Glutamatergic neuron (in vitro differentiated cells): ENCODE data around the gene AFF1. TPM values are rescaled to one million over a fixed set of nuclear protein-coding genes. Genes with fewer than 3 reads are reported as not detected.

Source experiments
- DNase-seq: peaks from one replicate; pipeline ENCODE4 v3.0.0; 2022
- H3K27ac Mint-ChIP-seq: one replicate; pipeline ENCODE4 v1.8.0; 2020; ENCODE audit warnings: mild to moderate bottlenecking, mixed read lengths, inconsistent platforms; ENCODE audit not compliant: unreplicated experiment
- H3K27me3 Mint-ChIP-seq: one replicate; pipeline ENCODE4 v1.8.0; 2020; ENCODE audit warnings: mild to moderate bottlenecking, moderate library complexity, mixed read lengths, inconsistent platforms; ENCODE audit not compliant: unreplicated experiment
- H3K36me3 Mint-ChIP-seq: one replicate; pipeline ENCODE4 v1.8.0; 2020; ENCODE audit warnings: mild to moderate bottlenecking, mixed read lengths, inconsistent platforms; ENCODE audit not compliant: unreplicated experiment
- H3K4me1 Mint-ChIP-seq: one replicate; pipeline ENCODE4 v1.8.0; 2020; ENCODE audit warnings: mild to moderate bottlenecking, low read depth, mixed read lengths, inconsistent platforms; ENCODE audit not compliant: unreplicated experiment
- H3K4me3 Mint-ChIP-seq: one replicate; pipeline ENCODE4 v1.8.0; 2020; ENCODE audit warnings: mild to moderate bottlenecking, mixed read lengths, inconsistent platforms; ENCODE audit not compliant: unreplicated experiment
- H3K9me3 Mint-ChIP-seq: one replicate; pipeline ENCODE4 v1.8.0; 2020; ENCODE audit warnings: mild to moderate bottlenecking, moderate library complexity, mixed read lengths, inconsistent platforms; ENCODE audit not compliant: unreplicated experiment
- CTCF ChIP-seq: fragments of 200-600 bp; sonication (generic); IDR thresholded peaks from one replicate; pipeline ENCODE4 v1.5.0; 2021; ENCODE audit not compliant: partially characterized antibody, unreplicated experiment
- long read RNA-seq: library from polyadenylated mRNA; unstranded; transcript quantifications from one replicate; pipeline ENCODE4 v2.0.0, GENCODE V29; 2020; ENCODE audit not compliant: unreplicated experiment
- total RNA-seq: library from RNA; stranded (reverse); fragmentation: NEBNext Ultra II Directional; extraction: Animal tissue kit (Norgen Biotek cat#: 25700); gene quantifications from one replicate; pipeline ENCODE4 v1.2.1, GENCODE V29; 2021; ENCODE audit not compliant: unreplicated experiment

AFF1 gene, protein sequence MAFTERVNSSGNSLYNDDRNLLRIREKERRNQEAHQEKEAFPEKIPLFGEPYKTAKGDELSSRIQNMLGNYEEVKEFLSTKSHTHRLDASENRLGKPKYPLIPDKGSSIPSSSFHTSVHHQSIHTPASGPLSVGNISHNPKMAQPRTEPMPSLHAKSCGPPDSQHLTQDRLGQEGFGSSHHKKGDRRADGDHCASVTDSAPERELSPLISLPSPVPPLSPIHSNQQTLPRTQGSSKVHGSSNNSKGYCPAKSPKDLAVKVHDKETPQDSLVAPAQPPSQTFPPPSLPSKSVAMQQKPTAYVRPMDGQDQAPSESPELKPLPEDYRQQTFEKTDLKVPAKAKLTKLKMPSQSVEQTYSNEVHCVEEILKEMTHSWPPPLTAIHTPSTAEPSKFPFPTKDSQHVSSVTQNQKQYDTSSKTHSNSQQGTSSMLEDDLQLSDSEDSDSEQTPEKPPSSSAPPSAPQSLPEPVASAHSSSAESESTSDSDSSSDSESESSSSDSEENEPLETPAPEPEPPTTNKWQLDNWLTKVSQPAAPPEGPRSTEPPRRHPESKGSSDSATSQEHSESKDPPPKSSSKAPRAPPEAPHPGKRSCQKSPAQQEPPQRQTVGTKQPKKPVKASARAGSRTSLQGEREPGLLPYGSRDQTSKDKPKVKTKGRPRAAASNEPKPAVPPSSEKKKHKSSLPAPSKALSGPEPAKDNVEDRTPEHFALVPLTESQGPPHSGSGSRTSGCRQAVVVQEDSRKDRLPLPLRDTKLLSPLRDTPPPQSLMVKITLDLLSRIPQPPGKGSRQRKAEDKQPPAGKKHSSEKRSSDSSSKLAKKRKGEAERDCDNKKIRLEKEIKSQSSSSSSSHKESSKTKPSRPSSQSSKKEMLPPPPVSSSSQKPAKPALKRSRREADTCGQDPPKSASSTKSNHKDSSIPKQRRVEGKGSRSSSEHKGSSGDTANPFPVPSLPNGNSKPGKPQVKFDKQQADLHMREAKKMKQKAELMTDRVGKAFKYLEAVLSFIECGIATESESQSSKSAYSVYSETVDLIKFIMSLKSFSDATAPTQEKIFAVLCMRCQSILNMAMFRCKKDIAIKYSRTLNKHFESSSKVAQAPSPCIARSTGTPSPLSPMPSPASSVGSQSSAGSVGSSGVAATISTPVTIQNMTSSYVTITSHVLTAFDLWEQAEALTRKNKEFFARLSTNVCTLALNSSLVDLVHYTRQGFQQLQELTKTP
- total RNA-seq, result 42.5 TPM
- long read RNA-seq, partial matches to known transcripts, result 1 of 1 reads
- long read RNA-seq, other reads (novel, unspliced or antisense), result 0 of 1 reads

GRCh38 chr4:86934771-86935565 lies at the start of gene AFF1:
Gene AFF1, plus strand, starts transcription at chr4:86935011. Its CDS starts 13,523 bp downstream, at chr4:86948534.
- H3K4me3 Mint-ChIP-seq, result peak within 1 kb of the TSS; percentile 89
- H3K4me1 Mint-ChIP-seq, result peaks cover 8% of the 10 kb centered on the region
- H3K9me3 Mint-ChIP-seq, result peaks cover 3% of the 10 kb centered on the region

GRCh38 chr4:86890790-86891189 lies 44.0 kb upstream of the AFF1 start:
- TF ChIP-seq CTCF, result no peak
- H3K4me1 Mint-ChIP-seq, result no peaks in the 10 kb centered on the region
- no peak for DNase-seq
- H3K27me3 Mint-ChIP-seq, result no peaks in the 10 kb centered on the region
- H3K27ac Mint-ChIP-seq, result no peak overlapping the region
- no peaks in the 10 kb centered on the region for H3K36me3 Mint-ChIP-seq
- H3K9me3 Mint-ChIP-seq, result no peaks in the 10 kb centered on the region
- H3K4me3 Mint-ChIP-seq, result no peak overlapping the region

More at GRCh38 chr4:86934771-86935565, at the start of gene AFF1:
- DNase-seq, result peak; percentile 82
- Mint-ChIP-seq H3K27ac (peak within 1 kb of the TSS; percentile 39), H3K27me3 (peaks cover 8% of the 10 kb centered on the region), H3K36me3 (no peaks in the 10 kb centered on the region)
- no peak for TF ChIP-seq CTCF

GRCh38 chr4:86891762-86892635 lies 42.8 kb upstream of the AFF1 start, which contains the start of gene C4orf36:
Gene C4orf36, minus strand, starts transcription at chr4:86892422. Its CDS starts 902 bp downstream, at chr4:86891520.
- peak; percentile 56 for DNase-seq
- TF ChIP-seq CTCF, result no peak
- no peaks in the 10 kb centered on the region for H3K36me3 Mint-ChIP-seq
- H3K4me3 Mint-ChIP-seq, result peak within 1 kb of the TSS; percentile 91
- H3K9me3 Mint-ChIP-seq, result no peaks in the 10 kb centered on the region
- H3K27me3 Mint-ChIP-seq, result no peaks in the 10 kb centered on the region
- H3K4me1 Mint-ChIP-seq, result no peaks in the 10 kb centered on the region
- no peak within 1 kb of the TSS for H3K27ac Mint-ChIP-seq

GRCh38 chr4:86892636-86892960 lies 42.2 kb upstream of the AFF1 start:
- Mint-ChIP-seq H3K9me3 (no peaks in the 10 kb centered on the region), H3K4me1 (no peaks in the 10 kb centered on the region), H3K36me3 (no peaks in the 10 kb centered on the region), H3K27me3 (no peaks in the 10 kb centered on the region), H3K4me3 (peak overlapping the region; percentile 91), H3K27ac (no peak overlapping the region)
- no peak for TF ChIP-seq CTCF
- DNase-seq, result no peak
